Neural crest cell (in vitro differentiated cells): ENCODE data around the gene RABEP1. TPM values are rescaled to one million over a fixed set of nuclear protein-coding genes. Genes with fewer than 3 reads are reported as not detected.

Experiments used
- DNase-seq: peaks from one replicate; pipeline ENCODE4 v3.0.0; 2021; ENCODE audit warnings: low read depth, mixed read lengths, low spot score
- H3K27ac Mint-ChIP-seq: one replicate; pipeline ENCODE4 v1.8.0; 2021; ENCODE audit warnings: mild to moderate bottlenecking, mixed read lengths; ENCODE audit not compliant: unreplicated experiment
- H3K27me3 Mint-ChIP-seq: 2 replicates; pipeline ENCODE4 v1.8.0; 2021; ENCODE audit warnings: low read depth, mild to moderate bottlenecking, mixed read lengths
- H3K36me3 Mint-ChIP-seq: 2 replicates; pipeline ENCODE4 v1.8.0; 2021; ENCODE audit warnings: low read depth, mild to moderate bottlenecking, mixed read lengths
- H3K4me1 Mint-ChIP-seq: 2 replicates; pipeline ENCODE4 v1.8.0; 2021; ENCODE audit warnings: mixed read lengths
- H3K4me3 Mint-ChIP-seq: one replicate; pipeline ENCODE4 v1.8.0; 2021; ENCODE audit warnings: mild to moderate bottlenecking, mixed read lengths
- H3K9me3 Mint-ChIP-seq: 2 replicates; pipeline ENCODE4 v1.8.0; 2021; ENCODE audit warnings: mixed read lengths
- CTCF ChIP-seq: fragments of 200-600 bp; sonication (generic); conservative IDR thresholded peaks from 2 replicates; pipeline ENCODE4 v1.5.0; 2021; ENCODE audit warnings: antibody characterized with exemption, mild to moderate bottlenecking
- total RNA-seq: library from RNA; stranded (reverse); gene quantifications from 2 replicates; pipeline ENCODE4 v1.2.1, GENCODE V29; 2021

The RABEP1 gene
- total RNA-seq, 1 donor from 2014 or later, result 57.9 TPM

- Mint-ChIP-seq H3K36me3 (no peaks in the 10 kb centered on the region), H3K27me3 (no peaks in the 10 kb centered on the region), H3K9me3 (no peaks in the 10 kb centered on the region), H3K4me3 (no peak overlapping the region), H3K27ac (no peak overlapping the region), H3K4me1 (no peaks in the 10 kb centered on the region)
- no peak for DNase-seq
- TF ChIP-seq CTCF, result no peak
These were observed 48.9 kb downstream of the RABEP1 start for GRCh38 chr17:5330981-5331380.

GRCh38 chr17:5331506-5331905 lies 49.4 kb downstream of the RABEP1 start:
- H3K27me3 Mint-ChIP-seq, result no peaks in the 10 kb centered on the region
- no peaks in the 10 kb centered on the region for H3K4me1 Mint-ChIP-seq
- no peak overlapping the region for H3K4me3 Mint-ChIP-seq
- no peak for DNase-seq
- no peaks in the 10 kb centered on the region for H3K9me3 Mint-ChIP-seq
- no peak overlapping the region for H3K27ac Mint-ChIP-seq
- no peak for TF ChIP-seq CTCF
- H3K36me3 Mint-ChIP-seq, result no peaks in the 10 kb centered on the region

GRCh38 chr17:5344914-5345313 lies 62.8 kb downstream of the RABEP1 start:
- DNase-seq, result no peak
- Mint-ChIP-seq H3K36me3 (peaks cover 11% of the 10 kb centered on the region), H3K27ac (no peak overlapping the region), H3K27me3 (no peaks in the 10 kb centered on the region), H3K4me3 (no peak overlapping the region), H3K9me3 (no peaks in the 10 kb centered on the region), H3K4me1 (no peaks in the 10 kb centered on the region)
- no peak for TF ChIP-seq CTCF

- H3K4me1 Mint-ChIP-seq, result no peaks in the 10 kb centered on the region
- H3K27ac Mint-ChIP-seq, result no peak overlapping the region
- DNase-seq, result no peak
- H3K27me3 Mint-ChIP-seq, result no peaks in the 10 kb centered on the region
- no peaks in the 10 kb centered on the region for H3K9me3 Mint-ChIP-seq
- peaks cover 9% of the 10 kb centered on the region for H3K36me3 Mint-ChIP-seq
- H3K4me3 Mint-ChIP-seq, result no peak overlapping the region
- no peak for TF ChIP-seq CTCF
These were observed 70.7 kb downstream of the RABEP1 start for GRCh38 chr17:5352681-5353289.

- no peaks in the 10 kb centered on the region for H3K4me1 Mint-ChIP-seq
- H3K27me3 Mint-ChIP-seq, result no peaks in the 10 kb centered on the region
- no peak for TF ChIP-seq CTCF
- no peak for DNase-seq
- no peaks in the 10 kb centered on the region for H3K9me3 Mint-ChIP-seq
- H3K36me3 Mint-ChIP-seq, result peaks cover 4% of the 10 kb centered on the region
- no peak overlapping the region for H3K4me3 Mint-ChIP-seq
- no peak overlapping the region for H3K27ac Mint-ChIP-seq
These were observed 72.2 kb downstream of the RABEP1 start for GRCh38 chr17:5354310-5354709.
